Upper lobe of right lung (tissue), 1 donor: ENCODE measurements around the gene ENPEP. TPM values are rescaled to one million over a fixed set of nuclear protein-coding genes. Genes with fewer than 3 reads are reported as not detected.
"Not testable (repeated sequence)": the region's sequence is repeated elsewhere in the genome, so short reads cannot be mapped to it uniquely, and the experiment has no call there.

Experiments used
- ATAC-seq: fragments of 200-7000 bp; cut with Tn5 transposase; one replicate; pipeline ENCODE4 v1.9.1; 2020; ENCODE audit warnings: mild to moderate bottlenecking, moderate library complexity
- DNase-seq: peaks from one replicate; pipeline ENCODE4 v3.0.0-alpha.2; 2020
- H3K27ac ChIP-seq: fragments of 200-600 bp; one replicate; pipeline ENCODE4 v1.8.0; 2022
- H3K27me3 ChIP-seq: fragments of 200-600 bp; one replicate; pipeline ENCODE4 v1.8.0; 2022; ENCODE audit warnings: mild to moderate bottlenecking
- H3K36me3 ChIP-seq: fragments of 200-600 bp; one replicate; pipeline ENCODE4 v1.8.0; 2022
- H3K4me1 ChIP-seq: fragments of 200-600 bp; one replicate; pipeline ENCODE4 v1.8.0; 2022
- H3K4me3 ChIP-seq: fragments of 200-600 bp; one replicate; pipeline ENCODE4 v1.8.0; 2022; ENCODE audit warnings: mild to moderate bottlenecking
- H3K9me3 ChIP-seq: fragments of 200-600 bp; one replicate; pipeline ENCODE4 v1.8.0; 2022
- CTCF ChIP-seq: fragments of 200-600 bp; IDR thresholded peaks from one replicate; pipeline ENCODE4 v1.8.0; 2022; ENCODE audit warnings: antibody characterized with exemption
- intact Hi-C: fragments of 100-400 bp; cut with DNase I; formaldehyde crosslinking; loops from one replicate; pipeline ENCODE4 v1.11.0; 2022
- total RNA-seq: library from RNA; stranded (reverse); fragmentation: NEBNext Ultra II Directional; extraction: Animal tissue kit (Norgen Biotek cat#: 25700); gene quantifications from one replicate; pipeline ENCODE4 v1.2.1, GENCODE V29; 2021
- donor health status: DM: no; HTN: yes; CAD: no; lungs with severe emphysema.

ENPEP gene
- total RNA-seq, 1 donor from 2014 or later, result 7.5 TPM

- Histone ChIP-seq H3K27me3 (no peaks in the 10 kb centered on the region), H3K4me3 (no peak overlapping the region), H3K9me3 (no peaks in the 10 kb centered on the region), H3K36me3 (no peaks in the 10 kb centered on the region), H3K27ac (no peak overlapping the region), H3K4me1 (no peaks in the 10 kb centered on the region)
- intact Hi-C loops, result no loop called here
- no peak for DNase-seq
- ATAC-seq, result no peak
- no peak for TF ChIP-seq CTCF
Observed at GRCh38 chr4:110543577-110543976, 67.6 kb downstream of the ENPEP start.

DNA sequence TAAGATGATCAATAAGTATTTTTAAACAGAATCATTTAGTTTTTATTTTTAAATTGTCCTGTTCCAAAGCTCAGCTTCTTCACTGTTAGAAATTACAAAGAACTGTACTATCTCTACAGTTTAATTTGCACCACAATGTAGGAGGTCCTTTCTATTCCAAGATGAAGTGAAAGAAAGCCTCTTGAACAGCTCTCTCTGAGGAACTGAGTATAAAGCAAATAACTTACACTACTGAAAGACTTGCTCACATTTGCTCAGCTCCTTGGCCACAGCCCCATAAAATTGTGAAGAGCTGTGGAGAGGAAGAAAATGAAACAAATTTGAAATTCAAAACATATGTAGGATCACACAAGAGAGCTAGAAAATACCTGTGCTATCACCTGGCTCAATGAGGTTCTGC, 68.6 kb downstream of the ENPEP start:
- Histone ChIP-seq H3K27ac (no peak overlapping the region), H3K4me1 (no peaks in the 10 kb centered on the region), H3K9me3 (no peaks in the 10 kb centered on the region), H3K4me3 (no peak overlapping the region), H3K27me3 (no peaks in the 10 kb centered on the region), H3K36me3 (no peaks in the 10 kb centered on the region)
- no peak for TF ChIP-seq CTCF
- DNase-seq (no peak), ATAC-seq (peak; percentile 30)
- intact Hi-C loops, result no loop called here

DNA sequence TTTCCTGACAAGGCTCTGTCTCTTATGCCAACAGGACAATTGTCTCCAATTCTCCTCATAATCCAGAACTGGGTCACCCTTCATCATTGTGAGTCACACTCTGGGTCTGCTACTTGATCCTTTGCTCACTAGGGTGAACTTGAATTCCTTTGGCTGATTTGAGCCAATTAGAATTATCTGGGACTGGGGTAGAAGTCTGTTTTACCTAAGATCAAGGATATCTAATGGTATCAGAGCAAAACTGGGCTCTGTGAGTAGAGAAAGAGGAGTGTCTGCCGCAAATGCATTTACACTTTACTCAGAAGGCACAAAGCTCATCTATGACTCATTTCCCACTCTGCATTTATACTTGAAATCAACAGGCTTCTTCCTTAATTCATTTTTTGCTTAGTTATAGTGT, 74.3 kb downstream of the ENPEP start:
- no peak for ATAC-seq
- Histone ChIP-seq H3K27ac (no peak overlapping the region), H3K4me3 (no peak overlapping the region), H3K4me1 (no peaks in the 10 kb centered on the region), H3K9me3 (no peaks in the 10 kb centered on the region), H3K27me3 (no peaks in the 10 kb centered on the region), H3K36me3 (no peaks in the 10 kb centered on the region)
- no peak for TF ChIP-seq CTCF
- intact Hi-C loops, result no loop called here
- DNase-seq, result no peak

DNA sequence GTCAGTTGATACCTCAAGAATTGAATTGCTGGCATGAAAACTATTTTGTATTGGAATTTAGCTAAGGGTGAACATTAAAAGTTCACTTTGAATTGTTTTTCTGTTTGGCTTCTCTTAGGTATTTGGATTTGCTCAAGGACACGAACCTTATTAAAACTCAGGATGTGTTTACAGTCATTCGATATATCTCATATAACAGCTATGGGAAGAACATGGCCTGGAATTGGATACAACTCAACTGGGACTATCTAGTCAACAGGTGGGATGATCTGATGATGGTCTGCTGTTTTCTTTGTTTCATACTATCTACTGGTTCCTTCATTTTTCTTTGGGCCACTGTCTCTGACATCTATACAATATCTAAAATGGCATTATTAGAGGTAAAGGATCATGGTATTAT, 77.2 kb downstream of the ENPEP start:
- no peak for ATAC-seq
- Histone ChIP-seq H3K27ac (no peak overlapping the region), H3K9me3 (no peaks in the 10 kb centered on the region), H3K27me3 (no peaks in the 10 kb centered on the region), H3K36me3 (no peaks in the 10 kb centered on the region), H3K4me1 (no peaks in the 10 kb centered on the region), H3K4me3 (no peak overlapping the region)
- no peak for TF ChIP-seq CTCF
- no peak for DNase-seq
- intact Hi-C loops, result no loop called here

DNA sequence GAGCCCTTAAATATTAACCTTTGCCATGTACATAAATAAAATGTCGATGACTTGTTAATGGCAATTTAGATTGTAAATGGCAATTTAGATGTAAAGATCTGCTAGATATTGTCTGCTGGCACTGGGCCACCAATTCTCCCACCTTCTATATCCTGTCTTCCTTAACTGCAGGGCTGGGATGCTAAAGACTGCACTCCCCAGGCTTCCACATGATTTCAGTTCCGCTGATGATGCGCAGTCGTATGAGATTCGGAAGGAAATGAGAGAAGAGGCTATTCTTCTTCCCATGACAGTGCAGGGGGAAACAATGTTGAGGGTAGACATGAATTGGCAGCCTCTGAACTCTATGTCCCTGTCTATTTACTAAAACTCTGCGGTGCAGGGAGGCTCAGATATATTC, 91.3 kb downstream of the ENPEP start:
- Histone ChIP-seq H3K36me3 (no peaks in the 10 kb centered on the region), H3K9me3 (no peaks in the 10 kb centered on the region), H3K27ac (no peak overlapping the region), H3K27me3 (no peaks in the 10 kb centered on the region), H3K4me1 (no peaks in the 10 kb centered on the region), H3K4me3 (no peak overlapping the region)
- ATAC-seq (no peak), DNase-seq (no peak)
- TF ChIP-seq CTCF, result no peak
- intact Hi-C loops, result no loop called here

GRCh38 chr4:110576696-110577095, 100.7 kb downstream of the ENPEP start:
- H3K4me3 ChIP-seq, intact Hi-C loops, H3K27me3 ChIP-seq, H3K4me1 ChIP-seq, H3K36me3 ChIP-seq, H3K27ac ChIP-seq, ATAC-seq, H3K9me3 ChIP-seq, DNase-seq: not testable (repeated sequence)
